HG03432 (cell line): ENCODE results near the gene GALNT15.

Experiments
- ATAC-seq: cut with Tn5 transposase; IDR thresholded peaks from one replicate; pipeline ENCODE4 v1.9.1; 2021; ENCODE audit warnings: mild to moderate bottlenecking, moderate library complexity; ENCODE audit not compliant: unreplicated experiment

The GALNT15 gene, protein sequence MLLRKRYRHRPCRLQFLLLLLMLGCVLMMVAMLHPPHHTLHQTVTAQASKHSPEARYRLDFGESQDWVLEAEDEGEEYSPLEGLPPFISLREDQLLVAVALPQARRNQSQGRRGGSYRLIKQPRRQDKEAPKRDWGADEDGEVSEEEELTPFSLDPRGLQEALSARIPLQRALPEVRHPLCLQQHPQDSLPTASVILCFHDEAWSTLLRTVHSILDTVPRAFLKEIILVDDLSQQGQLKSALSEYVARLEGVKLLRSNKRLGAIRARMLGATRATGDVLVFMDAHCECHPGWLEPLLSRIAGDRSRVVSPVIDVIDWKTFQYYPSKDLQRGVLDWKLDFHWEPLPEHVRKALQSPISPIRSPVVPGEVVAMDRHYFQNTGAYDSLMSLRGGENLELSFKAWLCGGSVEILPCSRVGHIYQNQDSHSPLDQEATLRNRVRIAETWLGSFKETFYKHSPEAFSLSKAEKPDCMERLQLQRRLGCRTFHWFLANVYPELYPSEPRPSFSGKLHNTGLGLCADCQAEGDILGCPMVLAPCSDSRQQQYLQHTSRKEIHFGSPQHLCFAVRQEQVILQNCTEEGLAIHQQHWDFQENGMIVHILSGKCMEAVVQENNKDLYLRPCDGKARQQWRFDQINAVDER

GRCh38 chr3:16174389-16174788 is at the start of gene GALNT15:
Gene GALNT15, plus strand, starts transcription at chr3:16174680. Its CDS starts 472 bp downstream, at chr3:16175152.
- no peak for ATAC-seq

GRCh38 chr3:16126634-16127033 is 47.8 kb upstream of the GALNT15 start:
- no peak for ATAC-seq

GRCh38 chr3:16127249-16127648 is 47.2 kb upstream of the GALNT15 start:
- ATAC-seq, result no peak

DNA sequence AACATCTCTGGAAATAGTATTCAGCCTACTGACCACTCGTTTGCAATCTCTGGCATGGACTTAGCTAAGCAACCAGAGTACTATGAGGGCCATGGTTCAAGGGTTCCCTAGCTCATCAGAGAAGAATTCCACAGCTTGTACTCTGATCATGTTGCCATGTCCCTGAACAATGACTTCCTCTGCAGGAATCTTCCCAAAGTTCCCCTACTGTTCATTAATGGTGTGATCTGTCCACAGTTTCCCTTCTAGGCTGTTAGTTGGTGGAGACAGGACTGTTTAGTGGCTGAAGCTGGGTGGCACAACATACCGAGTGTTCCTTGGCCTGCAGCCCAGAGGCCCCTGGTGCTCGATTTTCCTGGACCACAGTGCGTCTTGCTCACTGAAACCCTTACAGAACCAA is 44.4 kb upstream of the GALNT15 start:
- no peak for ATAC-seq

DNA sequence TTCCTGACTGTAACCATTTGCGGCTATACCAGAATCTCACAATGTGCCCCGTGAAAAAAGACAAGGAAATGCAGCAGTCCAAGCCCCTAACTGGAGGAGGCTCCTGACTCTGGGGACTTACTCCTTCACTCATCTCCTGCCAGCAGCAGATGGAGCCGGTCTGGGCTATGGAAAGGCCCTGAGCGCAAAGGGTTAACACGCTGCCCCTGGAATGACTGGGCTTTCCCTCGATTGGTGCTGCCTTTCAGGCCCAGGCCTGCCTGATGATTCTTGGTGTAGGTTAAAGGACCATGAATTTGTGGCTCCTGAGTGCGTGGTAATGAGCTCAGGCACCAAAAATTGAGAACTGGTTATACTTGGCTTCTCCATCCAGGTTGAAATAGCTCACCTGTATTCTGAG is 42.3 kb upstream of the GALNT15 start:
- ATAC-seq, result no peak

- ATAC-seq, result no peak
Observed at GRCh38 chr3:16132928-16133327, 41.6 kb upstream of the GALNT15 start.

GRCh38 chr3:16134173-16134928 is 40.1 kb upstream of the GALNT15 start:
- ATAC-seq, result no peak

- ATAC-seq, result no peak
Observed at GRCh38 chr3:16136055-16136454, 38.4 kb upstream of the GALNT15 start.

- no peak for ATAC-seq
Observed at GRCh38 chr3:16137044-16137443, 37.4 kb upstream of the GALNT15 start.

DNA sequence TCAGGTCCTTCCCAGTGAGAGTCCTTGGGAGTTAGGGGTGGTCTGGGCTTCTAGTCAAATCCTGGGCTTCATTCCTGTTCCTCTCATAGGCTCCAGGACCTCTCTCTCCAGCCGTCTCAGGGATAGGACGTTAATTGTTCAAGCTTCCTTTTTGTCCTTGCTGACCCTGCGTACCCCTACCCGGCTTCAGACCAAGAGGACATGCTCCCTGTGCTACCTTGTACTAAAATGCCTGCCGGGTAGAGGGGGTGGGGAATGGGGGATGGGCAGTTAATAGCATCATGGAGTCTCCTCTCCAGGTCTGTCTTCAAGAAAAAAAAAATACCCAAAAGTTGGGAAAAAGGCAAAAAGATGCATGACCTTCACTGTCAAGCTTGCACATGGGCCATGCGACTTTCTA is 36.5 kb upstream of the GALNT15 start:
- no peak for ATAC-seq

DNA sequence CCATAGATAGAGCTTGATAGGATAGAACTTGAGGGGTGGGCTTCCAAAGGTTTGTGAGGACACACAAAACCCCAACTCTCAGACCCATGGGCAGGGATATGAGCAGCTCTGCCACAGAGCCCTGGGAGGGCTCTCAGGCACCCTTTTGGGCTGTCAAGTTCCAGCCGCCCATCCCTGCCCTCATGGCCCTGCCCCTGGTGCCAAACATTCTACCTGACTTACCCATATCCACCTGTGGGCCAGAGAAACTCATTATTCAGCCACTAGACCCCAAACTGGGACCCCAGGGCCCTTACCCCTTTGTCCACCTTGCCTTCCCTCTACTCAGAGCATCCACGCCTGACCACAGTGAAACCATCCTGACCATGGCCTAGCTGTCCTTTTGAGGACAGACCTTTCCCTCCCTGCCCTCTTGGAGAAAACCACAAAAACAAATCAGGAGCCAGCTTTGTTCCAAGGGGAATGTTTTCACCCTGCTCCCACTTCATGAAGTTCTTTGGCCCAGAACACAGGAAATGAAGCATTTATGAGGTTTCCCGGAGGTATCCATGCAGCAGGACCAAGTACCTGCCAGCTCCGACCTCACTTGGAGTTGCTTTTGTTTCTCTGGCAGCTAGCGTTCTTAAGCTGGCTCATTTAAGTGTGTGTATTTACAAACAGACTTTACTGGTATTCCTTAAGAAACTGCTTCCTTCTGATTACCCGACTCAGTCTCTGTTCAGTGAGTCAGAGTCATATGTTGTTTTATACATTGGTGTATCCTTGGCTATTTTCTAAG is 34.2 kb upstream of the GALNT15 start:
- no peak for ATAC-seq

DNA sequence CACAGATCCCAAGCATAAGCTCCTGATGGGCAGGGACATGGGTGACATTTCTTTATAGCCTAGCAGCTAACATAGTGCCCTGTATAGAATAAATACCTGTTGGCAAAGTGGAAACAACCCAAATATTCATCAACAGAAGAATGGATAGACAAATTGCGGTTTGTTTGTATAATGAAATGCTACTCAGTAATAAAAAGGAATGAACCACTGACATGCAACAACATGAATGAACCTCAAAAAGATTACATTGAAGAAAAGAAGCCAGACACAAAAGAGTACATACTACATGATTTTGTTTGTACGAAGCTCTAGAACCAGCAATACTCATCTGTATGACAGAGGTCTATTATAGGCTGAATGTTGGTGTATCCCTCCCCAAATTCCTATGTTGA is 33.6 kb upstream of the GALNT15 start:
- ATAC-seq, result no peak

GRCh38 chr3:16142350-16143025 is 32.0 kb upstream of the GALNT15 start:
- no peak for ATAC-seq

GRCh38 chr3:16143861-16144447 is 30.5 kb upstream of the GALNT15 start:
- no peak for ATAC-seq

GRCh38 chr3:16145176-16145575 is 29.3 kb upstream of the GALNT15 start:
- no peak for ATAC-seq

DNA sequence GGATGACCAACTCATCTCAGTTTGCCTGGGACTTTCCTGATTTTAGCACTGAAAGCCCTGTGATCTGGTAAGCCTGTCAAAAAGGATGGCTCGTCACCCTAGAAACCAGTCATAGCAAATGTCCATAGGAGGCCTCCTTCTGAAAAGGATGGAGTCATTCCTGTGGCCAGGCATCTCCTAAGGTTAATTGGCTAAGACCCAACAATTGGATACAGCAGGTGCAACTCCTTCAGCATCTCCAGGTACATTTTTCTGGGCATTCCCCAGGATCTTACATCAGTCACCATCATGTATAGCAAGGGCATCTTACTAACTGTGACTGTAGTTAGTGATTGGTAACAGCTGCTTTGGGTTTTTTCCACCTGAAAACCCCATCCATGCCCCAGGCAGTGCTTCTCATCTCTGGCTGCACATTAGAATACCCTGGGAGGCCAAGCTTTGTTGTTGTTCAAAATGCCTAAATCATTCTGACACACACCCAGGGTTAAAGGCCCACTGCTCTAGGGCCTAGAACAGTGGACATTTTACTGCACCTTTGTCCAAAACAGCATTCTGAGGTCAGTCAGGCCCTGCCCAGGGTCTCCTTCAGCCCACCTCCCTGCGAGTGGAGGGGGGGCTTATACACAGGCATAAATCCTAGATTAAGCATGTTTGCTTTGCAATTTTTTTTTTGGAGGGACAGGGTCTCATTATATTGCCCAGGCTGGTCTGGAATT is 28.3 kb upstream of the GALNT15 start:
- peak; percentile 69 for ATAC-seq

DNA sequence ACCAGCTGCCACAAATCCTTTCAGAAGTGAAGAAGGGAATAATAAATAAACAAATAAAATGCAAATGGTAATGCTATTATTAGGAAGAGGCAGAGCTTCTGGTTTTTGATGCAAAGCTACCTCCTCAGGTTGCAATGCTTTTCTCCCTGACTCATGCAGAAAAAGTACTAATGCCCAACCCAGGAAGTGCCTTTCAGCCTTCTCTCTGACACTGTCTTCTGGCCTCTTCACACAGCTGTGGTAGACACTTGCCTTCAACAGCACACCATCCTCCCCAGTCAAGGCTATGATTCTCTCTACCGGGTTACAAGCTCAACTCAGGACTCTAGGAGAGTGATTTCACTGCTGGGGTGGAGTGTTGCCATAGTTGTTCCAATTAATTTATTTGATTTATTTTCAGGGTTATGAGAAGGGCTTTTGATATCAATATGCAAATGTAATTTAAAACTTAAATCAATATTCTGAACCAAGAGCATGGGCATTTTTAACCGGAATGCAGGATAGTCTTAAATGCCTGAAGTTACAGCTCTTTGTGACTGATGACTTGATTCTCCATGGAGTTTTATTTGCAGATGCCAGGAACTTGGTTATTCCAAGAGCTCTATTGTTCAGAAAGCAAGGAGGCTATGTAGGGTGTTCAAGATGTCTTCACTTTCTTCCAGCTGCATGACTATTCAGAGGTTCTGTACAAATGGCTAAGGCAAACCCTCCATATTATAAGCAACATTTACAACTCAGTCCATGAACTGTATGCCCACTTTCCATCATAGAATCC is 27.1 kb upstream of the GALNT15 start:
- peak; percentile 55 for ATAC-seq

DNA sequence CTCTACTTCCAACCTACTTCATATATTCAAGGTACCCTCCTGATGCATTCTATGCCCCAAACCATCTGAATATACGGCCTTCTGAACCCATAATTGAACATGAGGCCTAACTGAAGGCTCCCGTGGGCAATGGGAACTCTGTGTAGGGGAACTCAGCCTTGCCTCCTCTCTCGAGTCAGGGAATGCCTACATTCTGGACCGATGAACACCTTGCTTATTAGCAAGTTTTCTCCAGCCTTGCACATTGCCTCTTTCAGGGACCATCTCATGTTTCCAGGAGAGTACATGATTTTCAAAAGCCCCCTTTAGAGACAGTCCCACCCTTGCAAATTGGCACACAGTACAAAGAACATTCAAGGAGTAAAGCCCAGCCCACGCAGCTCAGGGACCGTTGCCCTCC is 26.3 kb upstream of the GALNT15 start:
- no peak for ATAC-seq

DNA sequence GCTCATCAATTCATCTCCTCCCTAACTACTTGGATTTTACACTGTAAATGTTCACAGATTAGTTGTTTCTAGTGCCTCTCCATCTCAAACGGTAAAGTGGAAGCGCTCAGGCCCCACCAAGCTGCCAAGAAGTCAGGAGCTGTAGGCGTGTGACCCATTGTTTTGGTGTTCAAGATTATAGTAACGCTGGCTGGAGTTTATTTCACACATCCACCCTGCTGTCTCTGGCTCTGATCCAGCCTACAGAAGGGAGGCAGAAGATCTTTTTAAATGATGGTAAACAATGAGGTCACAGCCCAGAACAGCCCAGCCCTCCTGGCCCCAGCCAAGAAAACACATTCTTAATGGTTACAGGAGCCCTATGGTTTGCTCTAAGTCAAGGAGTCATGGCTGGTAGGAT is 25.7 kb upstream of the GALNT15 start:
- no peak for ATAC-seq
